GM12875 (cell line): ENCODE measurements around the gene ZNRF2.

ENCODE experiments used
- H3K4me3 ChIP-seq: one replicate; pipeline ENCODE4 v1.5.1; 2011; ENCODE audit warnings: low read depth, low read length, control low read depth
- CTCF ChIP-seq: IDR thresholded peaks from 2 replicates; pipeline ENCODE4 v1.5.1; 2011; ENCODE audit warnings: low read depth, mild to moderate bottlenecking, control low read depth, inconsistent platforms, low read length, moderate library complexity, borderline replicate concordance; ENCODE audit not compliant: insufficient read depth

The ZNRF2 gene

GRCh38 chr7:30245913-30246312 is 38.5 kb upstream of the ZNRF2 start:
- no peak for TF ChIP-seq CTCF
- no peak overlapping the region for H3K4me3 ChIP-seq

GRCh38 chr7:30246392-30246791 is 38.0 kb upstream of the ZNRF2 start:
- TF ChIP-seq CTCF: no peak
- no peak overlapping the region for H3K4me3 ChIP-seq

GRCh38 chr7:30247541-30248401 is 36.6 kb upstream of the ZNRF2 start:
- no peak for TF ChIP-seq CTCF

GRCh38 chr7:30249316-30249715 is 35.1 kb upstream of the ZNRF2 start:
- no peak for TF ChIP-seq CTCF

More at GRCh38 chr7:30247541-30248401, 36.6 kb upstream of the ZNRF2 start:
- H3K4me3 ChIP-seq: no peak overlapping the region

GRCh38 chr7:30249986-30250774 is 34.2 kb upstream of the ZNRF2 start:
- no peak overlapping the region for H3K4me3 ChIP-seq
- TF ChIP-seq CTCF: no peak

More at GRCh38 chr7:30249316-30249715, 35.1 kb upstream of the ZNRF2 start:
- no peak overlapping the region for H3K4me3 ChIP-seq

- TF ChIP-seq CTCF: no peak
- H3K4me3 ChIP-seq: no peak overlapping the region
Measured at GRCh38 chr7:30251708-30252329, 32.6 kb upstream of the ZNRF2 start.
